ENCODE data around the gene LRRC74A.

The LRRC74A gene

DNA sequence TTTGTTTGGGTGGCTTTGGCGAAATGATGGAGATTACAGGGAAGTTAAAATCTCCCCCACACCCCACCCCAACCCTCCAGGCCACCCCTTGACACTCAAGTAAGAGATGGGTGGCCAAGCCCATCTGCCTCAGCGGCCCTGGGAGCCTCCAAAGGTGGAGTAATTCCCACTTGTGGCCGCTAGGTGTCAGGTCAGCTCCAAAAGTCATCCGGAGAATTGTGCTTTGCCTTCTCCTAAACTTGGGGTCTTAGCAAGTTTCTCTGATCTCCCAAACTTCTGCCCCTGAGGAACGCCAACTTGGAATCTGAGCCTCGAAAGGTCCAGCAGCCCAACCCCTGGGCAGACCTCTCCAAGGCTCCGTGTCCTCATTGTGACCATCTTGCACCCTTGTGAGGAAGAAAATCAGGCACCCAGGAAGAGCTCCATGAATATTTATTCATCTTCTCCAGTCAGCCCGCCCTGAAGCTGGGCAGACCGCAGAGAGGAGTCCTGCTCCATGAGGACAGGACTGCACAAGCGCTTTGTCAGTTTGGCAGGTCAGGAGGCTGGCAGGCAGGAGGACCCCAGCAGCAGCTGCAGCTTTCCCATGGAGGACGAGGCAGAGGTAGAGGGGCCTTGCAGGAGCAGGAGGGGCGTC, 46.7 kb downstream of the LRRC74A start:
- H3K4me3 ChIP-seq (ENCODE audit: low read depth, low read length): no peak overlapping the region
- TF ChIP-seq, protein P1, sequence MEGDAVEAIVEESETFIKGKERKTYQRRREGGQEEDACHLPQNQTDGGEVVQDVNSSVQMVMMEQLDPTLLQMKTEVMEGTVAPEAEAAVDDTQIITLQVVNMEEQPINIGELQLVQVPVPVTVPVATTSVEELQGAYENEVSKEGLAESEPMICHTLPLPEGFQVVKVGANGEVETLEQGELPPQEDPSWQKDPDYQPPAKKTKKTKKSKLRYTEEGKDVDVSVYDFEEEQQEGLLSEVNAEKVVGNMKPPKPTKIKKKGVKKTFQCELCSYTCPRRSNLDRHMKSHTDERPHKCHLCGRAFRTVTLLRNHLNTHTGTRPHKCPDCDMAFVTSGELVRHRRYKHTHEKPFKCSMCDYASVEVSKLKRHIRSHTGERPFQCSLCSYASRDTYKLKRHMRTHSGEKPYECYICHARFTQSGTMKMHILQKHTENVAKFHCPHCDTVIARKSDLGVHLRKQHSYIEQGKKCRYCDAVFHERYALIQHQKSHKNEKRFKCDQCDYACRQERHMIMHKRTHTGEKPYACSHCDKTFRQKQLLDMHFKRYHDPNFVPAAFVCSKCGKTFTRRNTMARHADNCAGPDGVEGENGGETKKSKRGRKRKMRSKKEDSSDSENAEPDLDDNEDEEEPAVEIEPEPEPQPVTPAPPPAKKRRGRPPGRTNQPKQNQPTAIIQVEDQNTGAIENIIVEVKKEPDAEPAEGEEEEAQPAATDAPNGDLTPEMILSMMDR (IDR thresholded peaks at IDR 0.05; ENCODE audit: borderline replicate concordance, insufficient read depth, low read depth, low read length): peak; percentile 82

DNA sequence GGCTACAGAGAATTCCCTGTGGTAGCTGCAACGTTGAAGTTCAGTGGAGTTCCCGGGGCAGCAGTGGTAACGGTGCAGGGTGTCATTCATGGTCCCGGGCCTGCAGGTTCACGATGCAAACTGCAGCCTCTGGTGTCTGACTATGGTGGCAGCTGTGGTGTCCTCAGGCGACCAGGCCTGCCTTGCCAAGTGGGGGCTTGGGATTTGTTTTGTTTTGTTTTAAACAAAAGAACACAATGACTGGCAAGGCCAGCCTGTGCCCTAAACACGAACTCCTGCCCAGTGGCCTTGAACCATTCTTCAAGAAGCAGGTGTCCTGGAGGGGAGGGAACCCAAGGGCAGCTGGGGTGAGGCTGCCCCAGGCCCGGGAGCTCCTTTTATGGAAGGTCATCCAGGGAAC, 48.5 kb downstream of the LRRC74A start:
- TF ChIP-seq, protein P1 (IDR thresholded peaks at IDR 0.05; ENCODE audit: borderline replicate concordance, insufficient read depth, low read depth, low read length): no peak
- no peak overlapping the region for H3K4me3 ChIP-seq (ENCODE audit: low read depth, low read length)

DNA sequence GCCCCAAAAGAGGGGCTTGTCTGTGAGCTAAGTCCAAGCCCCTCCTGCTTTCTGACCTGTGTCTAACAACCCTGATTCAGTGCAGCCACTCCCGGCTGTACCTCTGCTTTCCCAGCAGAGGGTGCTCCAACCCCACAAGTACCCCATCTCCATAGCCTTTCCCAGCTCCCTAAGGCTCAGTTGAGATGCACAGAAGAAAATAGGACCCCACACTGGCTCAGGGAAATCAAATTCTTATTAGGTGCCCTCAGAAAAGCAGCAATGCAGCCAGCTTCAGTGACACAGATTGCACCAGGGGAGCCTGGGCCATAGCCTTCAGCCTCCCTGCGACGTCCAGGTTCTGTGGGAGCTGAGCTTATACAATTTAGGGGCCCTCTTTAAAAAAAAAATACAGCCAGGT, 49.9 kb downstream of the LRRC74A start:
- TF ChIP-seq, protein P1 (IDR thresholded peaks at IDR 0.05; ENCODE audit: borderline replicate concordance, insufficient read depth, low read depth, low read length): peak; percentile 87
- H3K4me3 ChIP-seq (ENCODE audit: low read depth, low read length): no peak overlapping the region

DNA sequence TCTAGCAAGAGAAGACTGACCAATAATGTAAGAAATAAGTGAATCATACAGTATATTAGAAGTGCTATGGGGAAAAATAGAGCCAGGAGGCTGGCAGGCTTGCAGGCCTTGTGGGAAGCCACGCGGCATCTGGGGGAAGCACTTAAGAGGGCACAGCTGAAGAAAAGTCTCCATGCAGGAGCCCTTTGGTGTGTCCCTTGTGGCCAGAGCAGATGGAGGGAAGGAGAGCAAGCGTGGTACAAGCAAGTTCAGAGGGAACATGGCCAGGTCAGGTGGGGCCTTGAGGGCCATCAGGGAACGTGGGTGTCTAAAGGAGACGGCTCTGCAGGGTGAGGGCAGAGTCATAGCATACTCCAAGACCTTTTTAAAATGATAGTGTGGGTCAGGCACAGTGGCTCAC, 51.7 kb downstream of the LRRC74A start:
- H3K4me3 ChIP-seq (ENCODE audit: low read depth, low read length): no peak overlapping the region
- TF ChIP-seq, protein P1 (IDR thresholded peaks at IDR 0.05; ENCODE audit: borderline replicate concordance, insufficient read depth, low read depth, low read length): no peak

DNA sequence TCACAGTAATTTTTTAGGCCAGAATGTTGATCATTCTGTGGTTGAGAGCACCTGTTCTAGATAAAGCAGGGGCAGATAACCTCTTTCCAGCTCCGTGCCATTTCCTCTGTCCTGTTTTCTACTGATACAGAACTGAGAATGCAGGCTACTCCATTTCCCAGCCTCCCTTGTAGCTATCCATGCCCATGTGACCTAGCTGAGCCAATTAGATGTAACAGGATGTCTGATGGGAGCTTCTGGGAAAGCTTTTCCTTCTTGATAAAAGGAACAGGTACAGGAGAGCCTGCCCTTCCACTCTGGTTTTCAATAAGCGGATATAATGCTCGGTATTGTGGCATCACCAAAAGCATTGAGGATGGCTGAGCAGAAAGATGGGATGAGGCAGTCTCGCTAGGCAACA, 54.2 kb downstream of the LRRC74A start:
- TF ChIP-seq, protein P1 (IDR thresholded peaks at IDR 0.05; ENCODE audit: borderline replicate concordance, insufficient read depth, low read depth, low read length): no peak
- H3K4me3 ChIP-seq (ENCODE audit: low read depth, low read length): no peak overlapping the region

DNA sequence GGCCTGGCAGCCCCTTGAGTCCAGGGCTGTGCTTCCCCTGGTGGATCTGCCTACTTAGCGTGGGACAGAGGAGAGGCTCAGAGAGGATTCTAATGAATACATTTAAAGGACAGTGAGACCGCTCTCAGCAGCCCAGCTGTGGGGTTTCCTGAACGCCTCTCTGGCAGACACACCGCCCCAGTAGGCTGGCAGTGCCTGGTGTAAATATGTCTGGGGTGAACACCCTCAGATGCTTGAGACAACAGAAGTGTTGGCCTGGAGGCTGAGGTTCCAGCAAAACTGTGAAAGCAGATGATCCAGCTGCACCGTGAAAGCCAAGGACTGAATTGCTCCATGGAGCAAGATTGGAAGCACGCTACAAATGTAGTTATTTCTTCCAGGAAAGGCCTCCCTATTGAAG, 55.1 kb downstream of the LRRC74A start:
- H3K4me3 ChIP-seq (ENCODE audit: low read depth, low read length): no peak overlapping the region
- TF ChIP-seq, protein P1 (IDR thresholded peaks at IDR 0.05; ENCODE audit: borderline replicate concordance, insufficient read depth, low read depth, low read length): no peak

DNA sequence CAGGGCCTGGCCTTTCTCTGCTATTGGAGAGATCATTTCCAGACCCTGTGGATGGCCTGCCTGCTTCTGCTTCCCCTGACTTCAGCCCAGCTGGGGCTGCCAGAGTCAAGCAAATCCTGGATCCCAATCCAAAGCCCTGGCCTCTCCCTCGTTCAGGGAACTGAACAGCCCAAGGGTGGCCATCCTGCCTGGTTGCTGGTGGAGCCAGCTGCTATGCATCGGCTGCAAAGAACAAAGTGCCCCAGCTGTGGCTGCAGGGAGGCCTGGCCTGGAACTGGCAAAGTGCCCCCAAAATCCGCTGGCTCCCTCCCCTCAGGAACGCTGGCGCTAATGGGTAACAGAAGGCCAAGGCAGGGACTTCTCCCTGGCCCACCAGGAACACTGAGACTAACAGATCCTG, 56.4 kb downstream of the LRRC74A start:
- TF ChIP-seq, protein P1 (IDR thresholded peaks at IDR 0.05; ENCODE audit: borderline replicate concordance, insufficient read depth, low read depth, low read length): no peak
- H3K4me3 ChIP-seq (ENCODE audit: low read depth, low read length): no peak overlapping the region
